ENCODE measurements around the gene C16orf74. TPM values are rescaled to one million over a fixed set of nuclear protein-coding genes. Genes with fewer than 3 reads are reported as not detected.

C16orf74 gene
- total RNA-seq, 2 donors from 2014 or later = 1.2 TPM; not detected in 1

GRCh38 chr16:85767531-85767930, 16.6 kb upstream of the C16orf74 start:
- Mint-ChIP-seq H3K4me1 (ENCODE audit: low read depth) (no peaks in the 10 kb centered on the region), H3K27ac (no peak overlapping the region), H3K9me3 (no peaks in the 10 kb centered on the region), H3K27me3 (ENCODE audit: low read depth) (no peaks in the 10 kb centered on the region), H3K36me3 (ENCODE audit: insufficient read depth in 2 of 2) (no peaks in the 10 kb centered on the region), H3K4me3 (no peak overlapping the region)
- DNase-seq = no peak
- no peak for ATAC-seq (replicated peaks in 1 of 2)

- no peak overlapping the region for H3K4me3 Mint-ChIP-seq
- no peaks in the 10 kb centered on the region for H3K36me3 Mint-ChIP-seq (ENCODE audit: insufficient read depth in 2 of 2)
- no peaks in the 10 kb centered on the region for H3K27me3 Mint-ChIP-seq (ENCODE audit: low read depth)
- H3K27ac Mint-ChIP-seq = no peak overlapping the region
- ATAC-seq (replicated peaks in 1 of 2) = no peak
- DNase-seq = no peak
- H3K4me1 Mint-ChIP-seq (ENCODE audit: low read depth) = no peaks in the 10 kb centered on the region
- no peaks in the 10 kb centered on the region for H3K9me3 Mint-ChIP-seq
Observed at GRCh38 chr16:85765767-85766166, 14.9 kb upstream of the C16orf74 start.

GRCh38 chr16:85765211-85765610, 14.3 kb upstream of the C16orf74 start:
- H3K4me3 Mint-ChIP-seq = no peak overlapping the region
- peaks cover 2% of the 10 kb centered on the region for H3K27me3 Mint-ChIP-seq (ENCODE audit: low read depth)
- no peak overlapping the region for H3K27ac Mint-ChIP-seq
- DNase-seq (no peak), ATAC-seq (replicated peaks in 1 of 2) (no peak)
- no peaks in the 10 kb centered on the region for H3K9me3 Mint-ChIP-seq
- H3K36me3 Mint-ChIP-seq (ENCODE audit: insufficient read depth in 2 of 2) = no peaks in the 10 kb centered on the region
- no peaks in the 10 kb centered on the region for H3K4me1 Mint-ChIP-seq (ENCODE audit: low read depth)

GRCh38 chr16:85763616-85764015, 12.7 kb upstream of the C16orf74 start:
- Mint-ChIP-seq H3K4me3 (no peak overlapping the region), H3K4me1 (ENCODE audit: low read depth) (peaks cover 9% of the 10 kb centered on the region), H3K36me3 (ENCODE audit: insufficient read depth in 2 of 2) (no peaks in the 10 kb centered on the region), H3K27ac (no peak overlapping the region), H3K27me3 (ENCODE audit: low read depth) (peaks cover 18% of the 10 kb centered on the region), H3K9me3 (no peaks in the 10 kb centered on the region)
- ATAC-seq (replicated peaks in 1 of 2) = no peak
- no peak for DNase-seq

- DNase-seq (no peak), ATAC-seq (replicated peaks in 1 of 2) (no peak)
- Mint-ChIP-seq H3K27me3 (ENCODE audit: low read depth) (peaks cover 20% of the 10 kb centered on the region), H3K27ac (no peak overlapping the region), H3K4me3 (no peak overlapping the region), H3K36me3 (ENCODE audit: insufficient read depth in 2 of 2) (no peaks in the 10 kb centered on the region), H3K9me3 (no peaks in the 10 kb centered on the region), H3K4me1 (ENCODE audit: low read depth) (peaks cover 11% of the 10 kb centered on the region)
Observed at GRCh38 chr16:85762970-85763369, 12.1 kb upstream of the C16orf74 start.

GRCh38 chr16:85761861-85762260, 11.0 kb upstream of the C16orf74 start:
- ATAC-seq (replicated peaks in 1 of 2) = no peak
- Mint-ChIP-seq H3K4me1 (ENCODE audit: low read depth) (peaks cover 19% of the 10 kb centered on the region), H3K36me3 (ENCODE audit: insufficient read depth in 2 of 2) (no peaks in the 10 kb centered on the region), H3K9me3 (no peaks in the 10 kb centered on the region), H3K4me3 (no peak overlapping the region), H3K27ac (no peak overlapping the region), H3K27me3 (ENCODE audit: low read depth) (peaks cover 20% of the 10 kb centered on the region)
- DNase-seq = no peak

- ATAC-seq (replicated peaks in 1 of 2) = no peak
- Mint-ChIP-seq H3K4me3 (no peak overlapping the region), H3K36me3 (ENCODE audit: insufficient read depth in 2 of 2) (no peaks in the 10 kb centered on the region), H3K4me1 (ENCODE audit: low read depth) (peaks cover 29% of the 10 kb centered on the region), H3K27me3 (ENCODE audit: low read depth) (peaks cover 20% of the 10 kb centered on the region), H3K27ac (no peak overlapping the region), H3K9me3 (no peaks in the 10 kb centered on the region)
- DNase-seq = peak; percentile 20 to 45
Observed at GRCh38 chr16:85759631-85760419, 8.9 kb upstream of the C16orf74 start.

- Mint-ChIP-seq H3K36me3 (ENCODE audit: insufficient read depth in 2 of 2) (no peaks in the 10 kb centered on the region), H3K9me3 (no peaks in the 10 kb centered on the region), H3K27me3 (ENCODE audit: low read depth) (peaks cover 20% of the 10 kb centered on the region), H3K27ac (no peak overlapping the region), H3K4me1 (ENCODE audit: low read depth) (peaks cover 29% of the 10 kb centered on the region), H3K4me3 (peak overlapping the region in 1 of 2 donors; percentile 11)
- ATAC-seq (replicated peaks in 1 of 2) = no peak
- no peak for DNase-seq
Observed at GRCh38 chr16:85759136-85759535, 8.2 kb upstream of the C16orf74 start.

GRCh38 chr16:85757341-85757822, 6.5 kb upstream of the C16orf74 start:
- DNase-seq (peak; percentile 40 to 42), ATAC-seq (replicated peaks in 1 of 2) (peak; percentile 76 to 80)
- H3K36me3 Mint-ChIP-seq (ENCODE audit: insufficient read depth in 2 of 2) = no peaks in the 10 kb centered on the region
- peaks cover 31% of the 10 kb centered on the region for H3K27me3 Mint-ChIP-seq (ENCODE audit: low read depth)
- no peak overlapping the region for H3K27ac Mint-ChIP-seq
- H3K4me1 Mint-ChIP-seq (ENCODE audit: low read depth) = peaks cover 29% of the 10 kb centered on the region
- peak overlapping the region in 1 of 2 donors; percentile 36 for H3K4me3 Mint-ChIP-seq
- H3K9me3 Mint-ChIP-seq = no peaks in the 10 kb centered on the region

GRCh38 chr16:85755929-85756768, 5.3 kb upstream of the C16orf74 start:
- Mint-ChIP-seq H3K4me1 (ENCODE audit: low read depth) (peaks cover 29% of the 10 kb centered on the region), H3K27me3 (ENCODE audit: low read depth) (peaks cover 31% of the 10 kb centered on the region), H3K36me3 (ENCODE audit: insufficient read depth in 2 of 2) (no peaks in the 10 kb centered on the region), H3K4me3 (peak overlapping the region in 1 of 2 donors; percentile 36), H3K9me3 (no peaks in the 10 kb centered on the region), H3K27ac (no peak overlapping the region)
- DNase-seq (no peak), ATAC-seq (replicated peaks in 1 of 2) (peak; percentile 37 to 52)

- Mint-ChIP-seq H3K36me3 (ENCODE audit: insufficient read depth in 2 of 2) (no peaks in the 10 kb centered on the region), H3K9me3 (no peaks in the 10 kb centered on the region), H3K27ac (no peak overlapping the region), H3K27me3 (ENCODE audit: low read depth) (peaks cover 27% of the 10 kb centered on the region), H3K4me1 (ENCODE audit: low read depth) (peaks cover 34% of the 10 kb centered on the region), H3K4me3 (no peak overlapping the region)
- no peak for ATAC-seq (replicated peaks in 1 of 2)
- no peak for DNase-seq
Observed at GRCh38 chr16:85754413-85754812, 3.5 kb upstream of the C16orf74 start.

- Mint-ChIP-seq H3K36me3 (ENCODE audit: insufficient read depth in 2 of 2) (no peaks in the 10 kb centered on the region), H3K27ac (no peak overlapping the region), H3K4me1 (ENCODE audit: low read depth) (peaks cover 30% of the 10 kb centered on the region), H3K4me3 (no peak overlapping the region), H3K27me3 (ENCODE audit: low read depth) (peaks cover 23% of the 10 kb centered on the region), H3K9me3 (no peaks in the 10 kb centered on the region)
- DNase-seq (no peak), ATAC-seq (replicated peaks in 1 of 2) (no peak)
Observed at GRCh38 chr16:85753976-85754375, 3.1 kb upstream of the C16orf74 start.

- peaks cover 19% of the 10 kb centered on the region for H3K27me3 Mint-ChIP-seq (ENCODE audit: low read depth)
- no peaks in the 10 kb centered on the region for H3K36me3 Mint-ChIP-seq (ENCODE audit: insufficient read depth in 2 of 2)
- H3K4me3 Mint-ChIP-seq = no peak overlapping the region
- H3K9me3 Mint-ChIP-seq = no peaks in the 10 kb centered on the region
- no peak for DNase-seq
- no peak for ATAC-seq (replicated peaks in 1 of 2)
- no peak overlapping the region for H3K27ac Mint-ChIP-seq
- peaks cover 26% of the 10 kb centered on the region for H3K4me1 Mint-ChIP-seq (ENCODE audit: low read depth)
Observed at GRCh38 chr16:85753559-85753958, 2.7 kb upstream of the C16orf74 start.
